Neural crest cell (in vitro differentiated cells): ENCODE measurements around the gene SLC6A18. TPM values are rescaled to one million over a fixed set of nuclear protein-coding genes. Genes with fewer than 3 reads are reported as not detected.

Experiments used
- DNase-seq: peaks from one replicate; pipeline ENCODE4 v3.0.0; 2021; ENCODE audit warnings: low read depth, mixed read lengths, low spot score
- H3K27ac Mint-ChIP-seq: one replicate; pipeline ENCODE4 v1.8.0; 2021; ENCODE audit warnings: mild to moderate bottlenecking, mixed read lengths; ENCODE audit not compliant: unreplicated experiment
- H3K27me3 Mint-ChIP-seq: 2 replicates; pipeline ENCODE4 v1.8.0; 2021; ENCODE audit warnings: low read depth, mild to moderate bottlenecking, mixed read lengths
- H3K36me3 Mint-ChIP-seq: 2 replicates; pipeline ENCODE4 v1.8.0; 2021; ENCODE audit warnings: low read depth, mild to moderate bottlenecking, mixed read lengths
- H3K4me1 Mint-ChIP-seq: 2 replicates; pipeline ENCODE4 v1.8.0; 2021; ENCODE audit warnings: mixed read lengths
- H3K4me3 Mint-ChIP-seq: one replicate; pipeline ENCODE4 v1.8.0; 2021; ENCODE audit warnings: mild to moderate bottlenecking, mixed read lengths
- H3K9me3 Mint-ChIP-seq: 2 replicates; pipeline ENCODE4 v1.8.0; 2021; ENCODE audit warnings: mixed read lengths
- CTCF ChIP-seq: fragments of 200-600 bp; sonication (generic); conservative IDR thresholded peaks from 2 replicates; pipeline ENCODE4 v1.5.0; 2021; ENCODE audit warnings: antibody characterized with exemption, mild to moderate bottlenecking
- total RNA-seq: library from RNA; stranded (reverse); gene quantifications from 2 replicates; pipeline ENCODE4 v1.2.1, GENCODE V29; 2021

The SLC6A18 gene
- total RNA-seq, 1 donor from 2014 or later: not detected

- TF ChIP-seq CTCF: no peak
- Mint-ChIP-seq H3K27ac (no peak overlapping the region), H3K9me3 (no peaks in the 10 kb centered on the region), H3K4me1 (peaks cover 2% of the 10 kb centered on the region), H3K27me3 (peaks cover 4% of the 10 kb centered on the region), H3K36me3 (no peaks in the 10 kb centered on the region), H3K4me3 (no peak overlapping the region)
- no peak for DNase-seq
Observed at GRCh38 chr5:1209896-1210776, 15.0 kb upstream of the SLC6A18 start.

- no peak for TF ChIP-seq CTCF
- Mint-ChIP-seq H3K4me1 (no peaks in the 10 kb centered on the region), H3K27ac (no peak overlapping the region), H3K27me3 (no peaks in the 10 kb centered on the region), H3K9me3 (peaks cover 1% of the 10 kb centered on the region), H3K4me3 (no peak overlapping the region), H3K36me3 (no peaks in the 10 kb centered on the region)
- DNase-seq: no peak
Observed at GRCh38 chr5:1210832-1211251, 14.3 kb upstream of the SLC6A18 start.

GRCh38 chr5:1211701-1212100 is 13.5 kb upstream of the SLC6A18 start:
- Mint-ChIP-seq H3K4me3 (no peak overlapping the region), H3K4me1 (no peaks in the 10 kb centered on the region), H3K36me3 (no peaks in the 10 kb centered on the region), H3K27me3 (no peaks in the 10 kb centered on the region), H3K9me3 (peaks cover 3% of the 10 kb centered on the region), H3K27ac (no peak overlapping the region)
- no peak for TF ChIP-seq CTCF
- DNase-seq: no peak

DNA sequence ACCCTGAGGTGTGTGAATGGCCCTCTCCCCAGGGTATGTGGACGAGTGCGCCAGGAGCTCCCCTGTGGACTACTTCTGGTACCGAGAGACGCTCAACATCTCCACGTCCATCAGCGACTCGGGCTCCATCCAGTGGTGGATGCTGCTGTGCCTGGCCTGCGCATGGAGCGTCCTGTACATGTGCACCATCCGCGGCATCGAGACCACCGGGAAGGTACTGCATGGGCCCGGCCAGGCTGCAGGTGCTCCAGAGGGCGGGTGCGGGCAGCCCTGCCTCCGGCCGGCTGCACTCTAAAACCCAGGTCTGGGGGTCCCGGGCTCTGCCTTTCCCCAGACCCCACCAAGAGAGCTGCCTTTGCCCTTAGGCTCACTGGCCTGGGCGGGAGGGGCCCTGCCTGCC is 12.9 kb upstream of the SLC6A18 start:
- Mint-ChIP-seq H3K4me3 (no peak overlapping the region), H3K27ac (no peak overlapping the region), H3K36me3 (no peaks in the 10 kb centered on the region), H3K4me1 (no peaks in the 10 kb centered on the region), H3K9me3 (peaks cover 3% of the 10 kb centered on the region), H3K27me3 (no peaks in the 10 kb centered on the region)
- no peak for DNase-seq
- no peak for TF ChIP-seq CTCF

- no peak for DNase-seq
- Mint-ChIP-seq H3K9me3 (peaks cover 3% of the 10 kb centered on the region), H3K27me3 (no peaks in the 10 kb centered on the region)
Observed at GRCh38 chr5:1212881-1213280, 12.3 kb upstream of the SLC6A18 start.

More at GRCh38 chr5:1212881-1213280, 12.3 kb upstream of the SLC6A18 start:
- TF ChIP-seq CTCF: no peak
- Mint-ChIP-seq H3K4me3 (no peak overlapping the region), H3K27ac (no peak overlapping the region), H3K4me1 (no peaks in the 10 kb centered on the region), H3K36me3 (no peaks in the 10 kb centered on the region)
